ENCODE data around the gene IRAG1.

The IRAG1 gene

GRCh38 chr11:10701982-10702381 is 8.4 kb upstream of the IRAG1 start:
- no peak overlapping the region for H3K27ac ChIP-seq (ENCODE audit: low read depth, low read length)
- no peaks in the 10 kb centered on the region for H3K27me3 ChIP-seq (ENCODE audit: control insufficient read depth in 1 of 2, insufficient read depth in 2 of 2, low read length in 2 of 2)
- H3K9me3 ChIP-seq (ENCODE audit: control insufficient read depth in 1 of 2, low read length in 2 of 2): no peaks in the 10 kb centered on the region
- H3K36me3 ChIP-seq (ENCODE audit: control insufficient read depth in 1 of 2, insufficient read depth in 2 of 2, low read length in 2 of 2): no peaks in the 10 kb centered on the region
- no peak overlapping the region for H3K4me3 ChIP-seq (ENCODE audit: low read depth in 1 of 2, low read length in 2 of 2)
- no peaks in the 10 kb centered on the region for H3K4me1 ChIP-seq (ENCODE audit: control insufficient read depth in 1 of 2, insufficient read depth in 2 of 2, low read length in 2 of 2)
- no peak overlapping the region for H3K9ac ChIP-seq (ENCODE audit: low read depth in 1 of 2, low read length in 2 of 2)

DNA sequence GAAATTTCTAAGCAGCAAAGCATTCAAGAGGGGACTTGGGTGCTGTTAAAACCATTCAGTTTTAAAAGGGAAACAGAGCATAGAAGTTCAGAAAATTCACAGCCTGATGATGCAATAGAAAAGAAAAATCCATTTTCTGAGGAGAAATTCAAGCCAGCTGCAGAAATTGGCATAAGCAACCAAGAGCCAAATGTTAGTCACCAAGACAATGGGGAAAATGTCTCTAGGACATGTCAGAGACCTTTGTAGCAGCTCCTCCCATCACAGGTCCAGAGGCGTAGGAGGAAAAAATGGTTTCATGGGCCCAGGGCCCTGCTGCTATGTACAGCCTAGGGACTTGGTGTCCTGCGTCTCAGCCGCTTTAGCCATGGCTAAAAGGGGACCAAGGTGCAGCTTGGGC is 5.5 kb upstream of the IRAG1 start:
- H3K27me3 ChIP-seq (ENCODE audit: control insufficient read depth in 1 of 2, insufficient read depth in 2 of 2, low read length in 2 of 2): no peaks in the 10 kb centered on the region
- no peaks in the 10 kb centered on the region for H3K9me3 ChIP-seq (ENCODE audit: control insufficient read depth in 1 of 2, low read length in 2 of 2)

DNA sequence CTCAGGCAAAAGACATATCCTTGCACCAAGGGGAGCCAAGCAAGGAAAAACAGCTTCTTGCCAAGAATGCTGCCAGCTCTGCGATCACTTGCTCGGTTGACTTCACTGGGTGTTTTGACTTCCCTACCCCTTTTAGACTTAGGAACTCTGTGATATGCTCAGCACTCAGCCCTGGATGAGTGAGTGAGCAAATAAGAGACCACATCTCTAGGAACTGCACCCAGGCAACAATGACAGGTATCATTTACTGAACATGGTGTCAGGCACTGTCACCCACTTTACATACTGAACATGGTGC is 3.7 kb upstream of the IRAG1 start:
- Histone ChIP-seq H3K27ac (ENCODE audit: low read depth, low read length) (no peak overlapping the region), H3K36me3 (ENCODE audit: control insufficient read depth in 1 of 2, insufficient read depth in 2 of 2, low read length in 2 of 2) (no peaks in the 10 kb centered on the region), H3K27me3 (ENCODE audit: control insufficient read depth in 1 of 2, insufficient read depth in 2 of 2, low read length in 2 of 2) (no peaks in the 10 kb centered on the region), H3K9ac (ENCODE audit: low read depth in 1 of 2, low read length in 2 of 2) (no peak overlapping the region), H3K4me1 (ENCODE audit: control insufficient read depth in 1 of 2, insufficient read depth in 2 of 2, low read length in 2 of 2) (peaks cover 0 to 12% of the 10 kb centered on the region in 2 donors), H3K4me3 (ENCODE audit: low read depth in 1 of 2, low read length in 2 of 2) (no peak overlapping the region), H3K9me3 (ENCODE audit: control insufficient read depth in 1 of 2, low read length in 2 of 2) (no peaks in the 10 kb centered on the region)

More for the DNA sequence above, 5.5 kb upstream of the IRAG1 start:
- no peaks in the 10 kb centered on the region for H3K36me3 ChIP-seq (ENCODE audit: control insufficient read depth in 1 of 2, insufficient read depth in 2 of 2, low read length in 2 of 2)
- H3K9ac ChIP-seq (ENCODE audit: low read depth in 1 of 2, low read length in 2 of 2): no peak overlapping the region
- H3K4me3 ChIP-seq (ENCODE audit: low read depth in 1 of 2, low read length in 2 of 2): no peak overlapping the region
- H3K27ac ChIP-seq (ENCODE audit: low read depth, low read length): no peak overlapping the region
- H3K4me1 ChIP-seq (ENCODE audit: control insufficient read depth in 1 of 2, insufficient read depth in 2 of 2, low read length in 2 of 2): peaks cover 0 to 7% of the 10 kb centered on the region in 2 donors

DNA sequence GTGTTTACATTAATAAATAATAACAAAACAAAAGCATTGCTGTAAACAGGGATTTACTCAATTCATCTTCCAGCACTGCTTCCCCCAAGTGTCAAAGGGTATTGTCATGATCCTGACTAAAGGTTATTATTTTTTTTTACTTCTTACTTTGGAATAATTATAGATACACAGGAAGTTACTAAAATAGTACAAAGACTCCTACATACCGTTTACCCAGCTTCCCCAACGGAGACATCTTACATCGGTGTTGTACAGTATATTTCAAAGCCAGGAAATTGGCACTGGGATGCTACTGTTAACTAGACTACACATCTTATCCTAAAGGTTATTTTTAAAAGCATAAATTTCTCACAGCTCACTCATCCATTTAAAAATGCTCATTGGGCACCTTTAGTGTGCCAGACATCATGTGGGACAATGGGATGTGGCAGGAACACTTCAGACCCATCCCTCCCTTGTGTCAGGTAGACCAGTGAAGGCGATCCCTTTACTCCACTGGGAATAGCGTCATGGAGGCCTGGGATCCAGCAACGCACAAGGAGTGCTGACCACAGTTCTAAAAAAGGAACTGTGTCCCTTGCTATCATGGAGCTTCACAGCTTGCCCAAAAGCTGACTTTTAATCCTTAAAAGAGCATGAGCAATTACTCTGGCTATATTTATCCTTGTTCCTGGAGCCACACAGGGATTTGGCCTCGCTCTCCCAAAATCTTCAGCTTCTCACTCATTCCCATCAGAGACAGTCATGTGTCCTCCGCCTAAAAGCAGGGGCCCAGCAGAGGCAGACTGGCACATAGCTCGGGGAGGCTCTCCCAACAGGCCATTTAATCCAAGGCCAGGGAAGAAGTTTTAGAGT is 3.1 kb upstream of the IRAG1 start:
- Histone ChIP-seq H3K4me1 (ENCODE audit: control insufficient read depth in 1 of 2, insufficient read depth in 2 of 2, low read length in 2 of 2) (peaks cover 0 to 12% of the 10 kb centered on the region in 2 donors), H3K9ac (ENCODE audit: low read depth in 1 of 2, low read length in 2 of 2) (no peak overlapping the region), H3K4me3 (ENCODE audit: low read depth in 1 of 2, low read length in 2 of 2) (no peak overlapping the region), H3K36me3 (ENCODE audit: control insufficient read depth in 1 of 2, insufficient read depth in 2 of 2, low read length in 2 of 2) (no peaks in the 10 kb centered on the region), H3K27ac (ENCODE audit: low read depth, low read length) (no peak overlapping the region), H3K27me3 (ENCODE audit: control insufficient read depth in 1 of 2, insufficient read depth in 2 of 2, low read length in 2 of 2) (no peaks in the 10 kb centered on the region), H3K9me3 (ENCODE audit: control insufficient read depth in 1 of 2, low read length in 2 of 2) (no peaks in the 10 kb centered on the region)

GRCh38 chr11:10695833-10696232 is 2.3 kb upstream of the IRAG1 start:
- H3K9ac ChIP-seq (ENCODE audit: low read depth in 1 of 2, low read length in 2 of 2): no peak overlapping the region
- H3K27me3 ChIP-seq (ENCODE audit: control insufficient read depth in 1 of 2, insufficient read depth in 2 of 2, low read length in 2 of 2): no peaks in the 10 kb centered on the region
- no peaks in the 10 kb centered on the region for H3K36me3 ChIP-seq (ENCODE audit: control insufficient read depth in 1 of 2, insufficient read depth in 2 of 2, low read length in 2 of 2)
- no peak overlapping the region for H3K4me3 ChIP-seq (ENCODE audit: low read depth in 1 of 2, low read length in 2 of 2)
- H3K4me1 ChIP-seq (ENCODE audit: control insufficient read depth in 1 of 2, insufficient read depth in 2 of 2, low read length in 2 of 2): peaks cover 0 to 12% of the 10 kb centered on the region in 2 donors
- H3K9me3 ChIP-seq (ENCODE audit: control insufficient read depth in 1 of 2, low read length in 2 of 2): no peaks in the 10 kb centered on the region
- no peak overlapping the region for H3K27ac ChIP-seq (ENCODE audit: low read depth, low read length)

- H3K27ac ChIP-seq (ENCODE audit: low read depth, low read length): peak overlapping the region; percentile 53
- no peak overlapping the region for H3K9ac ChIP-seq (ENCODE audit: low read depth in 1 of 2, low read length in 2 of 2)
- no peaks in the 10 kb centered on the region for H3K27me3 ChIP-seq (ENCODE audit: control insufficient read depth in 1 of 2, insufficient read depth in 2 of 2, low read length in 2 of 2)
- H3K4me3 ChIP-seq (ENCODE audit: low read depth in 1 of 2, low read length in 2 of 2): no peak overlapping the region
- H3K4me1 ChIP-seq (ENCODE audit: control insufficient read depth in 1 of 2, insufficient read depth in 2 of 2, low read length in 2 of 2): peaks cover 0 to 12% of the 10 kb centered on the region in 2 donors
- no peaks in the 10 kb centered on the region for H3K9me3 ChIP-seq (ENCODE audit: control insufficient read depth in 1 of 2, low read length in 2 of 2)
- no peaks in the 10 kb centered on the region for H3K36me3 ChIP-seq (ENCODE audit: control insufficient read depth in 1 of 2, insufficient read depth in 2 of 2, low read length in 2 of 2)
Measured at GRCh38 chr11:10694486-10695239, 1.1 kb upstream of the IRAG1 start.

DNA sequence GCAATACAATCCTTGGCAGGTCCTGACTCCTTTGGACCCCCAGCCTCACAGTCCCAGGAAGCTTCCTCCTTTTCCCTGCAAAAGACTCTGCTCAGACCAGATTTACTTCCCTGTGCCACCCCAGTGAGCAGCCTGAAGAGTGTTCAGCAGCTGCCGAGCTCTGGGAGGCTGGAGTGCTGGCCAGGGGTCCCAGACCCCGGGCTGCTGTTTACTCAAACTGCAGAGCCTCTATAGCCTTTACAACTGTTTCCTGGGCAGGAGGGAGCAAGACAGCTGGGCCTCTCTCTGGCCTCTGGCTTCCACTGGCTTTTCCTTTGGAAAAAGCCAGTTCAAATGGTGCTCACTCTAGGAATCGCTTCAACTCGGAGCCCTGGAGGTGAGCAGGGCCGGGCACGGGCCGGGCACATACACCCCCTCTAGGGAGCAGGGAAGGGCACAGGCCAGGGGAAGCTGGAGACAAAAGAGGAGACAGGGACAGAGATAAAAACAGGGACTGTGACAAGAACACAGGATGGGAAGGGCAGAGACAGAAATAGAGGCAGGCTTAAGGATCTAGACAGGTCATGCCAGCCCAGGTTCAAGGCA is 932 bp downstream of the IRAG1 start:
- H3K9me3 ChIP-seq (ENCODE audit: control insufficient read depth in 1 of 2, low read length in 2 of 2): no peaks in the 10 kb centered on the region
- peak overlapping the region; percentile 53 for H3K27ac ChIP-seq (ENCODE audit: low read depth, low read length)
- peak overlapping the region; percentile 39 to 61 for H3K4me3 ChIP-seq (ENCODE audit: low read depth in 1 of 2, low read length in 2 of 2)
- peak overlapping the region; percentile 52 to 54 for H3K9ac ChIP-seq (ENCODE audit: low read depth in 1 of 2, low read length in 2 of 2)
- peaks cover 0 to 12% of the 10 kb centered on the region in 2 donors for H3K4me1 ChIP-seq (ENCODE audit: control insufficient read depth in 1 of 2, insufficient read depth in 2 of 2, low read length in 2 of 2)
- no peaks in the 10 kb centered on the region for H3K36me3 ChIP-seq (ENCODE audit: control insufficient read depth in 1 of 2, insufficient read depth in 2 of 2, low read length in 2 of 2)
- H3K27me3 ChIP-seq (ENCODE audit: control insufficient read depth in 1 of 2, insufficient read depth in 2 of 2, low read length in 2 of 2): no peaks in the 10 kb centered on the region

DNA sequence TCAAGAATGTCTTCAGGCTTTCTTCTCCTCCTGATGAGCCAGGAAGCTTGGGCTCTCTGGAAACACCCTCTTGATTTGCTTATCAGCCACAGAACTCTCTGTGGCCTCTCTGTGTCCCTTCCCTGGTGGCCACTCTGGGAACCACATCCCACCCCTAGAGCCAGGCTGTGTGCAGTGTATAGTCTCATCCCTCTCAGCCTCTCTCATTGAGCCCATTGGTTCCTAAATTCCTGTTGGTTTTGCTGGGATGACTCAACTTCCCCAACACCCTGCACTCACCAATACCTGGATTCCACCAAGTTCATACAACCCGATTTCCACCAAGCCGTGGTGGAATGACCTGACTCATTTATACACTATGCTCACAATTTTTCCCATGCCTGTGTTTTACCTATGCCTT is 5.2 kb downstream of the IRAG1 start:
- no peak overlapping the region for H3K9ac ChIP-seq (ENCODE audit: low read depth in 1 of 2, low read length in 2 of 2)
- H3K36me3 ChIP-seq (ENCODE audit: control insufficient read depth in 1 of 2, insufficient read depth in 2 of 2, low read length in 2 of 2): no peaks in the 10 kb centered on the region
- no peak overlapping the region for H3K27ac ChIP-seq (ENCODE audit: low read depth, low read length)
- H3K4me1 ChIP-seq (ENCODE audit: control insufficient read depth in 1 of 2, insufficient read depth in 2 of 2, low read length in 2 of 2): no peaks in the 10 kb centered on the region
- no peaks in the 10 kb centered on the region for H3K27me3 ChIP-seq (ENCODE audit: control insufficient read depth in 1 of 2, insufficient read depth in 2 of 2, low read length in 2 of 2)
- H3K9me3 ChIP-seq (ENCODE audit: control insufficient read depth in 1 of 2, low read length in 2 of 2): no peaks in the 10 kb centered on the region
- no peak overlapping the region for H3K4me3 ChIP-seq (ENCODE audit: low read depth in 1 of 2, low read length in 2 of 2)

DNA sequence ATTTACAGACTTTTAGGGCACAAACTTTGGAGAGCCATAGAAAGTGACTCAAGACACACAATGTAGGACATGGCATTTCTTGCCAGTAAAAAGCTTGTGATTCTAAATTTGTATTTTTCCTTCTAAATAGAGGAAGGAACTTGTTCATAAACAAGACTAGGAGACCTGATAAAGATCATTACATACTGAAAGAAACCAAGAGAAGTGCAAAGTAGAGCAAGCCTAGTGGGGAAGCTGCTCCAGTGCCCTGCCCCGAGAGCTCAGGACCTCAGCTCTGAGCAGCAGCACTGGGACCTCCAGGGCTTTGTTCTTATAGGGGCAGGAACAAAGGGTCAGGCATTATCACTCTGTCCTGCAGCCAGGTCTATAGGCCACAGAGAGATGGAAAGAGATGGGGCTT is 7.2 kb downstream of the IRAG1 start:
- H3K4me1 ChIP-seq (ENCODE audit: control insufficient read depth in 1 of 2, insufficient read depth in 2 of 2, low read length in 2 of 2): no peaks in the 10 kb centered on the region
- no peak overlapping the region for H3K27ac ChIP-seq (ENCODE audit: low read depth, low read length)
- no peak overlapping the region for H3K4me3 ChIP-seq (ENCODE audit: low read depth in 1 of 2, low read length in 2 of 2)

GRCh38 chr11:10683429-10683828 is 10.1 kb downstream of the IRAG1 start:
- H3K27me3 ChIP-seq (ENCODE audit: control insufficient read depth in 1 of 2, insufficient read depth in 2 of 2, low read length in 2 of 2): no peaks in the 10 kb centered on the region
- H3K4me3 ChIP-seq (ENCODE audit: low read depth in 1 of 2, low read length in 2 of 2): no peak overlapping the region
- H3K9ac ChIP-seq (ENCODE audit: low read depth in 1 of 2, low read length in 2 of 2): no peak overlapping the region
- H3K36me3 ChIP-seq (ENCODE audit: control insufficient read depth in 1 of 2, insufficient read depth in 2 of 2, low read length in 2 of 2): no peaks in the 10 kb centered on the region
- H3K9me3 ChIP-seq (ENCODE audit: control insufficient read depth in 1 of 2, low read length in 2 of 2): no peaks in the 10 kb centered on the region
- H3K27ac ChIP-seq (ENCODE audit: low read depth, low read length): no peak overlapping the region
- no peaks in the 10 kb centered on the region for H3K4me1 ChIP-seq (ENCODE audit: control insufficient read depth in 1 of 2, insufficient read depth in 2 of 2, low read length in 2 of 2)

More for the DNA sequence above, 7.2 kb downstream of the IRAG1 start:
- H3K9ac ChIP-seq (ENCODE audit: low read depth in 1 of 2, low read length in 2 of 2): no peak overlapping the region
- no peaks in the 10 kb centered on the region for H3K9me3 ChIP-seq (ENCODE audit: control insufficient read depth in 1 of 2, low read length in 2 of 2)
- no peaks in the 10 kb centered on the region for H3K27me3 ChIP-seq (ENCODE audit: control insufficient read depth in 1 of 2, insufficient read depth in 2 of 2, low read length in 2 of 2)
- no peaks in the 10 kb centered on the region for H3K36me3 ChIP-seq (ENCODE audit: control insufficient read depth in 1 of 2, insufficient read depth in 2 of 2, low read length in 2 of 2)

Data from duodenal mucosa (tissue), 2 donors.